HG02678 (cell line): ENCODE results near the gene COX19.

Experiments
- ATAC-seq: cut with Tn5 transposase; IDR thresholded peaks from one replicate; pipeline ENCODE4 v1.9.1; 2021; ENCODE audit warnings: mild to moderate bottlenecking, moderate library complexity; ENCODE audit not compliant: unreplicated experiment

The COX19 gene

GRCh38 chr7:917255-918117, 57.9 kb downstream of the COX19 start:
- no peak for ATAC-seq

GRCh38 chr7:916291-916941, 58.9 kb downstream of the COX19 start:
- no peak for ATAC-seq
